Mammary epithelial cell (primary cell): ENCODE results near the gene C1orf159.

Experiments
- EZH2 ChIP-seq: IDR thresholded peaks from 2 replicates; pipeline ENCODE4 v1.6.1; 2012; ENCODE audit warnings: low read length, inconsistent platforms, borderline replicate concordance
- TF ChIP-seq, protein P1 (sequence below), 2 donors: IDR thresholded peaks in 1 of 2; conservative IDR thresholded peaks in 1 of 2; 2 replicates each; pipeline ENCODE4 v1.5.1; 2011 to 2012; ENCODE audit warnings: inconsistent platforms in 2 of 2, low read length in 2 of 2, mild to moderate bottlenecking in 2 of 2, control low read depth in 1 of 2, low read depth in 1 of 2; ENCODE audit not compliant: insufficient read depth in 1 of 2; ENCODE audit errors: extremely low read depth in 1 of 2

DNA sequence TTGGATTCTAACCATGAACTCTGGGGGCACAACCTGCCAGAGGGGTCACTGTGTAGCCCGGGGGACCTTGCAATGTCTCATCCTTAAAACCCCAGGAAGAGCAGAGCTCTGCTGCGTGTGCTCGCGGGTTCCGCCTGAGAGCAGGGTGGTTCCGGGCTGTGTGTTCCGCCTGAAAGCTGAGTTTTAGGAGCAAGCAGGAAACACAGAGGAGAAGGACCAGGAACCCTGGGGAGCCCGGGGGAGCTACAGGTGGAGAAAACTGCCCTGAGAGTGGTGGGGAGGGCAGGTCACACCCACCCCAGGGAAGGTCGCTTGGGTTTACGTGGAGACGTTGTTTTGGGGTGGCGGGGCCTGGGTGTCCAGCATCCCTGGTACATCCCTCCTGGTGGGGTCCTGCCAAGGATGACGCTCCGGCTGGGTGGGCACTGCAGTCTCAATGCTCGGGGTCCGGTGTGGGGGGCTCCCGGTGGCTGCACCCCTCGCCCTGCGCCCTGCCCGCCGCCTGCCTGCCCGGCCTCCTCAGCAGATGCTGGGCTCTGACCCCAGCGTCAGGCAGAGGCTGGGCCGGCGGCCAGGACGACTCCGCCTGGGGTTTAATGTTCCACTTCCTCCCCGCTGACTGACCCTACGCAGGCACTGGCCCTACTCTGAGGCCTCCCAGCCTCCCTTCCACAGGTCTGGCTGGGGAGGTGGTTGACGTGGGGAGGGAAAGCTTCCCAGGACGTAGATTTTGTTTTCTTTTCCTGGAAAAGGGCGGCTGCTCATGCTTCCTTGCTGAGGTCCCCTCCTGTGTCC lies 17.3 kb upstream of the C1orf159 start:
- TF ChIP-seq EZH2: no peak
- TF ChIP-seq, protein P1, sequence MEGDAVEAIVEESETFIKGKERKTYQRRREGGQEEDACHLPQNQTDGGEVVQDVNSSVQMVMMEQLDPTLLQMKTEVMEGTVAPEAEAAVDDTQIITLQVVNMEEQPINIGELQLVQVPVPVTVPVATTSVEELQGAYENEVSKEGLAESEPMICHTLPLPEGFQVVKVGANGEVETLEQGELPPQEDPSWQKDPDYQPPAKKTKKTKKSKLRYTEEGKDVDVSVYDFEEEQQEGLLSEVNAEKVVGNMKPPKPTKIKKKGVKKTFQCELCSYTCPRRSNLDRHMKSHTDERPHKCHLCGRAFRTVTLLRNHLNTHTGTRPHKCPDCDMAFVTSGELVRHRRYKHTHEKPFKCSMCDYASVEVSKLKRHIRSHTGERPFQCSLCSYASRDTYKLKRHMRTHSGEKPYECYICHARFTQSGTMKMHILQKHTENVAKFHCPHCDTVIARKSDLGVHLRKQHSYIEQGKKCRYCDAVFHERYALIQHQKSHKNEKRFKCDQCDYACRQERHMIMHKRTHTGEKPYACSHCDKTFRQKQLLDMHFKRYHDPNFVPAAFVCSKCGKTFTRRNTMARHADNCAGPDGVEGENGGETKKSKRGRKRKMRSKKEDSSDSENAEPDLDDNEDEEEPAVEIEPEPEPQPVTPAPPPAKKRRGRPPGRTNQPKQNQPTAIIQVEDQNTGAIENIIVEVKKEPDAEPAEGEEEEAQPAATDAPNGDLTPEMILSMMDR (conservative IDR thresholded peaks at IDR 0.05 in 1 of 2, IDR thresholded peaks at IDR 0.05 in 1 of 2; ENCODE audit: extremely low read depth in 1 of 2, insufficient read depth in 1 of 2, low read depth in 1 of 2, low read length in 2 of 2): no peak
